ENCODE data around the gene ETV4. TPM values are rescaled to one million over a fixed set of nuclear protein-coding genes. Genes with fewer than 3 reads are reported as not detected.
A peak's percentile ranks its signal among the peaks of the same experiment; 100 is the strongest.

The ETV4 gene
- total and polyA plus RNA-seq, 2 of the 13 experiments (the other 11 are each of a cell fraction or from before 2014, with no cell fraction given) = 128 to 330 TPM

DNA sequence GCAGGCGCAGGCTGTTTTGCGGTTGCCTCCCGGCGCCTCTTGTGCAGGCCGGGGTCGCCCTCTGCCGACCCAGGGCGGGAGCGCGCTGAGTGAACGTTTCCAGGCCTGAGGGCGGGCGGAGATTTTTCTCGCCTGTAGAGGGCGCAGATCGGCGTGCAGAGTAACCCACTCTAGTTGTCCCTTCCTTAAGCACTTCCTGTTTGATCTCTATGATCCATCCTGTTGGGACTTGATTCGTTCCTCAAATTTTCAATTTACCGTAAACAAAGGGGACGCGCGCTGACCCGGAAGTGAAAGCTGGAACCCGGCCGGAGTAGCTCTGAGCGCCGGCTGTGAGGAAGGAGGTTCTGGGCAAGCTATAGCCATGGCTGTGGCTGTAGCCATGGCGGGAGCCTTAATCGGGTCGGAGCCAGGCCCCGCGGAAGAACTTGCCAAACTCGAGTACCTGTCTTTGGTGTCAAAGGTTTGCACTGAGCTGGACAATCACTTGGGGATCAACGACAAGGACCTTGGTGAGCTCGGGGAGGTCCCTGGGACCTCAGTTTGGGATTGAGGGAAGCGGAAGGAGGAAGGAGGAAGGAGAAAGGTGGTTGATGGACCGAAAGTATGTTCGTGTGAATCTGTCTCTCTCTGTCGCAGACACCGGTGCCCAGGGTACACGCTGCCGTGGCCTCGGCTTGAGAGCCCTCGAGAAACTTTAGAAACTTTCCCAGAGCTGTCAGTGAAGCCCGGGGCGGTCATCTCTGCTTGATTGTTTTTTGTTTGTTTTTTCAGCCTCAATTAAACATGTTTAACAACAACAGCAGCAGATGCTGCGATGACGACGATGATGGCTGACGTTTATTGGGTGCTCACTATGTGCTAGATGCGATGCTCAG lies 62.2 kb downstream of the ETV4 start, which contains the start of gene DHX8 (continued):
- TF ChIP-seq ZFYVE20 (CRISPR knock-in tag; IDR thresholded peaks at IDR 0.05; ENCODE audit: borderline replicate concordance, low read depth) (no peak), MZF1 (CRISPR knock-in tag; IDR thresholded peaks at IDR 0.05; ENCODE audit: borderline replicate concordance) (no peak), SALL2 (CRISPR knock-in tag; IDR thresholded peaks at IDR 0.05) (peak; percentile 98), ZNF530 (CRISPR knock-in tag; IDR thresholded peaks at IDR 0.05; ENCODE audit: low read depth) (no peak), ZNF607 (CRISPR knock-in tag; IDR thresholded peaks at IDR 0.05; ENCODE audit: borderline replicate concordance) (peak; percentile 94), PHF5A (CRISPR knock-in tag; IDR thresholded peaks at IDR 0.05; ENCODE audit: low read depth, unreplicated experiment) (peak; percentile 98), GZF1 (CRISPR knock-in tag; IDR thresholded peaks at IDR 0.05) (0 out of 2 replicates have a peak, but pooled peaks have one; percentile 83), KDM6A (CRISPR knock-in tag; IDR thresholded peaks at IDR 0.05; ENCODE audit: low read depth) (peak; percentile 22; the same call in 1 of the 2 replicates), DPF2 (CRISPR knock-in tag; IDR thresholded peaks at IDR 0.05; ENCODE audit: borderline replicate concordance, low read depth) (no peak), CCAR2 (optimal IDR thresholded peaks at IDR 0.05; ENCODE audit: low read depth, low read length) (no peak), RFXANK (CRISPR knock-in tag; IDR thresholded peaks at IDR 0.05) (peak; percentile 92; the same call in 1 of the 2 replicates), PLRG1 (conservative IDR thresholded peaks at IDR 0.05) (no peak), RAD21 (CRISPR knock-in tag; IDR thresholded peaks at IDR 0.05) (peak; percentile 100)
- TF ChIP-seq, protein P1, sequence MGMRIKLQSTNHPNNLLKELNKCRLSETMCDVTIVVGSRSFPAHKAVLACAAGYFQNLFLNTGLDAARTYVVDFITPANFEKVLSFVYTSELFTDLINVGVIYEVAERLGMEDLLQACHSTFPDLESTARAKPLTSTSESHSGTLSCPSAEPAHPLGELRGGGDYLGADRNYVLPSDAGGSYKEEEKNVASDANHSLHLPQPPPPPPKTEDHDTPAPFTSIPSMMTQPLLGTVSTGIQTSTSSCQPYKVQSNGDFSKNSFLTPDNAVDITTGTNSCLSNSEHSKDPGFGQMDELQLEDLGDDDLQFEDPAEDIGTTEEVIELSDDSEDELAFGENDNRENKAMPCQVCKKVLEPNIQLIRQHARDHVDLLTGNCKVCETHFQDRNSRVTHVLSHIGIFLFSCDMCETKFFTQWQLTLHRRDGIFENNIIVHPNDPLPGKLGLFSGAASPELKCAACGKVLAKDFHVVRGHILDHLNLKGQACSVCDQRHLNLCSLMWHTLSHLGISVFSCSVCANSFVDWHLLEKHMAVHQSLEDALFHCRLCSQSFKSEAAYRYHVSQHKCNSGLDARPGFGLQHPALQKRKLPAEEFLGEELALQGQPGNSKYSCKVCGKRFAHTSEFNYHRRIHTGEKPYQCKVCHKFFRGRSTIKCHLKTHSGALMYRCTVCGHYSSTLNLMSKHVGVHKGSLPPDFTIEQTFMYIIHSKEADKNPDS (CRISPR knock-in tag; IDR thresholded peaks at IDR 0.05) = peak; percentile 76
- TF ChIP-seq, protein P2, sequence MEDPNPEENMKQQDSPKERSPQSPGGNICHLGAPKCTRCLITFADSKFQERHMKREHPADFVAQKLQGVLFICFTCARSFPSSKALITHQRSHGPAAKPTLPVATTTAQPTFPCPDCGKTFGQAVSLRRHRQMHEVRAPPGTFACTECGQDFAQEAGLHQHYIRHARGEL (CRISPR knock-in tag; IDR thresholded peaks at IDR 0.05) = 0 out of 2 replicates have a peak, but pooled peaks have one; percentile 63
- TF ChIP-seq, protein P3, sequence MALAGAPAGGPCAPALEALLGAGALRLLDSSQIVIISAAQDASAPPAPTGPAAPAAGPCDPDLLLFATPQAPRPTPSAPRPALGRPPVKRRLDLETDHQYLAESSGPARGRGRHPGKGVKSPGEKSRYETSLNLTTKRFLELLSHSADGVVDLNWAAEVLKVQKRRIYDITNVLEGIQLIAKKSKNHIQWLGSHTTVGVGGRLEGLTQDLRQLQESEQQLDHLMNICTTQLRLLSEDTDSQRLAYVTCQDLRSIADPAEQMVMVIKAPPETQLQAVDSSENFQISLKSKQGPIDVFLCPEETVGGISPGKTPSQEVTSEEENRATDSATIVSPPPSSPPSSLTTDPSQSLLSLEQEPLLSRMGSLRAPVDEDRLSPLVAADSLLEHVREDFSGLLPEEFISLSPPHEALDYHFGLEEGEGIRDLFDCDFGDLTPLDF (CRISPR knock-in tag; IDR thresholded peaks at IDR 0.05) = peak; percentile 86
- TF ChIP-seq, protein P4, sequence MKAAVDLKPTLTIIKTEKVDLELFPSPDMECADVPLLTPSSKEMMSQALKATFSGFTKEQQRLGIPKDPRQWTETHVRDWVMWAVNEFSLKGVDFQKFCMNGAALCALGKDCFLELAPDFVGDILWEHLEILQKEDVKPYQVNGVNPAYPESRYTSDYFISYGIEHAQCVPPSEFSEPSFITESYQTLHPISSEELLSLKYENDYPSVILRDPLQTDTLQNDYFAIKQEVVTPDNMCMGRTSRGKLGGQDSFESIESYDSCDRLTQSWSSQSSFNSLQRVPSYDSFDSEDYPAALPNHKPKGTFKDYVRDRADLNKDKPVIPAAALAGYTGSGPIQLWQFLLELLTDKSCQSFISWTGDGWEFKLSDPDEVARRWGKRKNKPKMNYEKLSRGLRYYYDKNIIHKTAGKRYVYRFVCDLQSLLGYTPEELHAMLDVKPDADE (CRISPR knock-in tag; IDR thresholded peaks at IDR 0.05) = 0 out of 2 replicates have a peak, but pooled peaks have one; percentile 41
- TF ChIP-seq, protein P5, sequence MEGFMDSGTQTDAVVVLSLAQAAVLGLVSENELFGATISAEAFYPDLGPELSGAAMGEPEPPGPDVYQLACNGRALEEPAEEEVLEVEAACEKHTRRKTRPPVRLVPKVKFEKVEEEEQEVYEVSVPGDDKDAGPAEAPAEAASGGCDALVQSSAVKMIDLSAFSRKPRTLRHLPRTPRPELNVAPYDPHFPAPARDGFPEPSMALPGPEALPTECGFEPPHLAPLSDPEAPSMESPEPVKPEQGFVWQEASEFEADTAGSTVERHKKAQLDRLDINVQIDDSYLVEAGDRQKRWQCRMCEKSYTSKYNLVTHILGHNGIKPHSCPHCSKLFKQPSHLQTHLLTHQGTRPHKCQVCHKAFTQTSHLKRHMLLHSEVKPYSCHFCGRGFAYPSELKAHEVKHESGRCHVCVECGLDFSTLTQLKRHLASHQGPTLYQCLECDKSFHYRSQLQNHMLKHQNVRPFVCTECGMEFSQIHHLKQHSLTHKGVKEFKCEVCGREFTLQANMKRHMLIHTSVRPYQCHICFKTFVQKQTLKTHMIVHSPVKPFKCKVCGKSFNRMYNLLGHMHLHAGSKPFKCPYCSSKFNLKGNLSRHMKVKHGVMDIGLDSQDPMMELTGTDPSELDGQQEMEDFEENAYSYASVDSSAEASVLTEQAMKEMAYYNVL (CRISPR knock-in tag; IDR thresholded peaks at IDR 0.05; ENCODE audit: borderline replicate concordance) = peak; percentile 79
- TF ChIP-seq, protein P6, sequence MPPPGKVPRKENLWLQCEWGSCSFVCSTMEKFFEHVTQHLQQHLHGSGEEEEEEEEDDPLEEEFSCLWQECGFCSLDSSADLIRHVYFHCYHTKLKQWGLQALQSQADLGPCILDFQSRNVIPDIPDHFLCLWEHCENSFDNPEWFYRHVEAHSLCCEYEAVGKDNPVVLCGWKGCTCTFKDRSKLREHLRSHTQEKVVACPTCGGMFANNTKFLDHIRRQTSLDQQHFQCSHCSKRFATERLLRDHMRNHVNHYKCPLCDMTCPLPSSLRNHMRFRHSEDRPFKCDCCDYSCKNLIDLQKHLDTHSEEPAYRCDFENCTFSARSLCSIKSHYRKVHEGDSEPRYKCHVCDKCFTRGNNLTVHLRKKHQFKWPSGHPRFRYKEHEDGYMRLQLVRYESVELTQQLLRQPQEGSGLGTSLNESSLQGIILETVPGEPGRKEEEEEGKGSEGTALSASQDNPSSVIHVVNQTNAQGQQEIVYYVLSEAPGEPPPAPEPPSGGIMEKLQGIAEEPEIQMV (CRISPR knock-in tag; IDR thresholded peaks at IDR 0.05; ENCODE audit: low read depth) = peak; percentile 69; the same call in 1 of the 2 replicates
